Activated CD8-positive, alpha-beta memory T cell treated with anti-CD3 and anti-CD28 coated beads, Interleukin-2, amount 50 U/mL, for 24 hours (primary cell): ENCODE results near the gene OGG1.

ENCODE experiments used
- DNase-seq: peaks from one replicate; pipeline ENCODE4 v3.0.0-alpha.2; 2020; ENCODE audit errors: extremely low read depth

The OGG1 gene

DNA sequence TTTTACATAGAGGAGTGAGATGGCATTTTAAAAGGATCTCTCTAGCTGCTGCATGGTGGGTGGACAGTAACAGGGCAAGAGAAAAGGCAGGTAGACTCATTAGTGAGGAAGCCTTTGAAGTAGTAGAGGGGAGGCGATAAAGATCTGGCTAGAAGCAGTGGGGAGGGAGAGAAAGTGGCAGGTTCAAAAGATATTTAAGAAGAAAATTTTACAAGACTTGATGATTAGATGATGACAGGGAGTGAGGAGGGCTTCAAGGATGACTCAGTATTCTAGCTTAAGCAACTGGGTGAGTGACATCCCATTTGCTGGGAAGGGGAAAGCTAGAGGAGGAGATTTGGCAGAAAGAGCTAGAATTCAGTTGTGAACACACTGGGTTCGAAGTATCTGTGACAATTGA is 22.0 kb upstream of the OGG1 start:
- DNase-seq = no peak

DNA sequence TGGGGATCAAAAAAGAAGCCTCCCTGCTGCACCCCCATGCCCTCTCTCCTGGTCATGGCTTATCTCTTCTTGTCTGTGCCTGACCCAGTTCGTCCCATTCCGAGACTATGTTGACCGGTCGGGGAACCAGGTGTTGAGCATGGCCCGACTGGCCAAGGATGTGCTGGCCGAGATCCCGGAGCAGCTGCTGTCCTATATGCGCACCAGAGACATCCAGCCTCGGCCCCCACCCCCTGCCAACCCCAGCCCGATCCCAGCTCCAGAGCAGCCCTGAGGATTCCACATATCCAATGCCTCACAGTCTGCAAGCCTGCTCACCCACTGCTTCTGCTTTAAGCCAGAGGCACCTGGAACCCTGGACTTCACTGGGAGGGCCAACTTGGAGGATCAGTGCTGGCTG is 20.3 kb upstream of the OGG1 start:
- no peak for DNase-seq

DNA sequence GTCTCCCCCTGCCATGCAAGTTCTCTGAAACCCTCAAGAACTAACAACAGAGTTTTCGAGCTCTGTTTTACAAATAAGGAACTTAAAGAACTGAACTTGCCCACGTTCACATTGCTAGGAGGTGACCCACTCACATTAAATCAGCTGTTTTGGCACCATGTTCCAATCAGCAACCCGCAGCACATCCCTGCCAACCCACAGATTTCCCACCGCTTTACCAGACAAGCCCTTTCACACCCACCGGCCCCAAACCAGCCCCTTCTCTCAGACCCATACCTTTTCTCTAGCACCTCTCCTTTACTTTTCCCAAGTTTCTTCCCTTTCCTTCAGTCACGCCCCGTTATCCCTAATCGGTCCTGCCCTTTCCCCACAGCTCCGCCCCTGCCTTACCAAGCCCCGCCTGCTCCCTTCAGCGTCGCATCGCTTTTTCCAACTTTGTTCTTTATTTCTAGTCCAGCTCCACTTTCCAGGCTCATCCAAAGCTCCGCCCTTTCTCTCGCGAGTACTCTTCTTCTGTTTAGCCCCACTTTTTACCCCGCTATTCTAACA is 19.0 kb upstream of the OGG1 start:
- DNase-seq = no peak

DNA sequence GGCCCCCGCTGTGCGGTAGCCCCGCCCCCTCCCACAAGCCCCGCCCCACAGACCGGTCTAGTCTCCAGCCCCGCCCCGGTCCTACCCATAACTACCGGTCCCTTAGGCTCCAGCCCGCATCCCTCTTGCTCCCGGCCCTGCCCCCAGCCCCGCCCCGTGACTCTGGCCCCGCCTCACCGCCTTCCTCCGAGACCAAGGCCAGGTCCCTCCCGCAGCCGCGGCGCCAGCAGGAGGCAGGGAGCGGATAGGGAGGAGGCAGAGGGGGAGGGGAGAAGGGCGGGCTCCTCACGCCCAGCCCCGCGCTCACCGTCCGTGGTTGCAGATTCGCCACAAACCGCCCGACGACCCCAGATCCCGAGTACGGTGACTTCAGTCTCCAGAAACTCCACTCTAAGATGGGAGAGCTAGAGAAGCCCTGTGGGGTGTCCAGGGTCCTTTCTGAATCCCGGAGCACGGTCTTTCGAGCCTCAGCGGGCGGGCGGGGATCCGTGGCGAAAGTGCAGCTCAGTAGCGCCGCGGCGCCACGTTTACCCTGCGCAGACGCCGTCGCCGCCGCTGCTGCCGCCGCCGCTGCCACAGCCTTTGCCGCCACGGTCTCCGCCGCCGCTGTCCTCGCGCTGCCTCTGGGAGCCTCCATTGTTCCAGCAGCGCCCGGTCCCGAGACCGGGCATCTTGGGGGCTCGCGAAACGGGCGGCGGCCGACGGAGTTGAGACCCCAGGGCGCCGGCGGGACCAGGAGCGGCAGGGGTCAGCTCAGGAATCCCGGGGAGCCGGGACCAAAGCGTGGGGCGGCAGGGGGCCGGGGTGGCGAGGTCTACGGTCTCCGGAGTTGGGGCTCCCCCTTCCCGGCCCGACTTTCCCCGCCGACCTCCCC is 18.3 kb upstream of the OGG1 start, which contains the start of gene BRPF1:
Gene BRPF1 (plus strand): TSS at position 530 of the 874 bp plus-strand sequence. CDS start 2,406 bp downstream, outside the sequence.
- DNase-seq = peak; percentile 98

DNA sequence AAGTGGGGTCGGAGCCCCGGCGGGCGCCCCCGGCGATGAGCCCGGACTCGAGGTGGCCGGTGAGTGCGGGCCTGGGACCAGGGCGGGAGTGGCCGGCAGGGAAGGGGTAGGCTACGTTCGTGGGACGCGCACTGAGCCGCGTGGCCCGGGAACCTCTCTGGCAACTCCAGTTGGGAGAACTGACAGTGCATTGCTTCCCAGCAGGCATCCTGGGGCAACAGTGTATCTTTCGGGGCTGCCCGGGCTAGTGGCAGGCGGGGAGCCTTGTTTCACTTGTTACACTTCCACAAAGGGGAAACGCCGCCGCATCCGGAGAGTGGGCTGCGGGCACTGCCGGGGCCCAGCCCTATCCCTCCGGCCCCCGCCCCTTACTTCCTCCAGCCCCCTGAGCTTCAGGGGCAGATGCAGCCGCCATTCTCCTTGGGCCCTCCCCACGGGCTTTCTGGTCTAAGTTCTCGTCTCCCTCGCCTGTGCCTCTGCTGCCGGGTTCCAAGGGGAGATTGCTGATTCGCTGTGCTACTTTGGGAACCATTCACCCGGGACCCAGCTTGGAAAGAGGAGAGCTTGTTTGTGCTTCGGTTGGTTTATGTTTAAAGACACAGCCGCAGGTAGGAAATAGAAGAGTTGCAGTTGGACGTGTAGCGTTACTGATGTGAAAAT is 17.5 kb upstream of the OGG1 start:
- no peak for DNase-seq

DNA sequence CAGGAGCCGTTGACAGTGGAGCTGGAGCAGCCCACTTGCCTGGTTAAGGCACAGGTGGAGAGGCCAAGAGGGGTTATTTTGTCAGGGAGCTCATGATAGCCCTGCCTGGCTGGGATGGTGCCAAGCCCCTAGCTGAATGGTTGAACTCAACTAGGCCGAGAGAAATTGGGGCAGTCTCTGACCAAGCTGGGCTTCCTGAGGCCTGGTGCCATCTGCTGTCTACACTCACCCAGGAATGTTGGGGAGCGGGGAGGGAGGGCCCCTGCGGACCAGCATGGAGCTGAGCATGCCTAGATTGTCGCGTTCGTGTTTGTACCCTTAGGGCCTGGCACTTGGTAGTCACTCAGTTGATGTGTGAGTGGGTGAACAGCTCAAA is 17.0 kb upstream of the OGG1 start:
- no peak for DNase-seq

DNA sequence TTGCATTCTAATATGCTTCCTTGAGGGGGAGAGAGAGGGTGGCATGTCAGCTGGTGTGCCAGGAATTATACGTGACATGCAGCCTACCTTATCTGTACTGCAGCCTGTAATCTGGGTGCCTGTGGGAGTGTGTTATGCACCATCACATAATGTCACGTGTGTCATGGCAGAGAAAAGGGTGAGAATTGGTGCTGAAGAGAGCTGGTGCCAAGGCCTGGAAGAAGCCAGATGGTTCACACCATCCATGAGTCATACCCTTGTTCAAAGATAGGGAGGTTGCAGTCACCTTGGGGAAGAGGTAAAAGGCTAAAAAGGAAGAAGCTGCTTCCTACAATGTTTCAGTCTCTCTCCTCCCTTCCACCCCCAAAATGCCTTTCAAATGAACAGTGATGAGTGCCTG is 12.9 kb upstream of the OGG1 start:
- DNase-seq = no peak

DNA sequence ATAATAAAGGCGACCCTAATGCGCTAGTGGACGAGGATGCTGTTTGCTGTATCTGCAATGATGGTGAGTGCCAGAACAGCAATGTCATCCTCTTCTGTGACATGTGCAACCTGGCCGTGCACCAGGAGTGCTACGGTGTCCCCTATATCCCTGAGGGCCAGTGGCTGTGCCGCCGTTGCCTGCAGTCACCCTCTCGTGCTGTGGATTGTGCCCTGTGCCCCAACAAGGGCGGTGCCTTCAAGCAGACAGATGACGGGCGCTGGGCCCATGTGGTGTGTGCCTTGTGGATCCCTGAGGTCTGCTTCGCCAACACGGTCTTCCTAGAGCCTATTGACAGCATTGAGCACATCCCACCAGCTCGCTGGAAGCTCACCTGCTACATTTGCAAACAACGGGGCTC is 10.6 kb upstream of the OGG1 start:
- no peak for DNase-seq

DNA sequence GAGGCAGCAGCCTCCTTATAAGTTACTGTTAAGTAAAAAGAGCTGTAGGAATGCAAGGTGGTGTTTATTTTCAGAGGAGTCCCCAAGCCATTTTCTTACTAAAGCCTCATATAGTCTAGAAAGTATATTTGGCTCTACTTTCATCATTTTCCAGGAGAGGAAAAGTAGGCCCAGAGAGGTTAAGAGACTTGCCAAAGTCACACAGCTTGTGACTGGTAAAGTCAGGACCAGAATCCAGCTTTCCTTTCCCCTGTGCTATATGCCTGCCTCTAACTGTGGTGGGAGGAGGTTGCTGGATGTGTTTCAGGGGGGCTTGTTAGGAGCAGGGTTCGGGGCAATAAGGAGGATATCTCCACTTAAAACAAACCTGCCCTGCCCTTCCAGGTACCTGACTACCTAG is 7.2 kb upstream of the OGG1 start:
- no peak for DNase-seq

DNA sequence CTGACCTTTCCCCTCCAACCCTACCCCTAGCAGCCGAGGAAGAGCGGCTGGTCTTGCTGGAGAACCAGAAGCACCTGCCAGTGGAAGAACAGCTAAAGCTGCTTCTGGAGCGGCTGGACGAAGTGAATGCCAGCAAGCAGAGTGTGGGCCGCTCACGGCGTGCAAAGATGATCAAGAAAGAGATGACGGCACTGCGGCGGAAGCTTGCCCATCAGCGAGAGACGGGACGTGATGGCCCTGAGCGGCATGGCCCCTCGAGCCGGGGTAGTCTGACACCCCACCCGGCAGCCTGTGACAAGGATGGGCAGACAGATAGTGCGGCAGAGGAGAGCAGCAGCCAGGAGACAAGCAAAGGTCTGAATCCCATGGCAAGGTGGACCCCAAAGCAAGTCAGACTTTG is 6.2 kb upstream of the OGG1 start:
- no peak for DNase-seq

DNA sequence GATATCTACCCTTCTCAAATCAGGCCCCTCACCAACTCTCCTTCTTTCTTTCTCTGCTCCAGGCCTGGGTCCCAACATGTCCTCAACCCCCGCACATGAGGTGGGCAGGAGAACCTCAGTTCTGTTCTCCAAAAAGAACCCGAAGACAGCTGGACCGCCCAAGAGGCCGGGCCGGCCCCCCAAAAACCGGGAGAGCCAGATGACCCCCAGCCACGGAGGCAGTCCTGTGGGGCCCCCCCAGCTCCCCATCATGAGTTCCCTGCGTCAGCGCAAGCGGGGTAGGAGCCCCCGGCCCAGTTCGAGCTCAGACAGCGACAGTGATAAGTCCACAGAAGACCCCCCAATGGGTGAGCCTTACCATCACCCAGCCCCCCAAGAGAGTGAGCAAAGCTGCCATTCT is 5.6 kb upstream of the OGG1 start:
- DNase-seq = no peak

DNA sequence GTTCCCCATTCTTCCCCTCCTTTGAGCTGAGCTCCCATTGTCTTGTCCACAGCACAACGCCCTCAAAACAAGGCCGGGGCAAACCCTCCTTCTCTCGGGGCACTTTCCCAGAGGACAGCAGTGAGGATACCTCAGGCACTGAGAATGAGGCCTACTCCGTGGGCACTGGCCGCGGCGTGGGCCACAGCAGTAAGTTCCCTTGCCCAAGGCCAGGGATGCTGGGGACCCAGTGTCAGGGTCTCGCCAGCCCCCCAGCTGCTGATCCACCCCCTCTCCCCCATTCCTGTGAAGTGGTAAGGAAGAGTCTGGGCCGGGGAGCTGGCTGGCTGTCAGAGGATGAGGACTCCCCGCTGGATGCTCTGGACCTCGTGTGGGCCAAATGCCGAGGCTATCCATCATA is 4.2 kb upstream of the OGG1 start:
- DNase-seq = no peak

DNA sequence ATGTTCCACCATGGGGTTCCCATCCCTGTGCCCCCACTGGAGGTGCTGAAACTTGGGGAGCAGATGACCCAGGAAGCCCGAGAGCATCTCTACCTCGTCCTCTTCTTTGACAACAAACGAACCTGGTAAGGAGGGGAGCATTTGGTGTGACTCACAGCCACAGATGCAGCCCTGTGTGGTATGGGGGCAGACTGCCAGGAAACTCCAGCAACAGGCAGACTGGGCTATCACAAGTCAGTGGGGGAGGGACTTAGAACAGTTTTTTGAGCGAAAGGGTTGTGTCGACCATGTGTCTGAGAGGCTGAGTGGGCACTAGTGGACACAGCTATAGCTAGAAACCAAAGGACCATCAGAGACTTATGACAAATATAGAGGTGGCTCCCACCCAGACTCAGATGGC is 3.4 kb upstream of the OGG1 start:
- no peak for DNase-seq

DNA sequence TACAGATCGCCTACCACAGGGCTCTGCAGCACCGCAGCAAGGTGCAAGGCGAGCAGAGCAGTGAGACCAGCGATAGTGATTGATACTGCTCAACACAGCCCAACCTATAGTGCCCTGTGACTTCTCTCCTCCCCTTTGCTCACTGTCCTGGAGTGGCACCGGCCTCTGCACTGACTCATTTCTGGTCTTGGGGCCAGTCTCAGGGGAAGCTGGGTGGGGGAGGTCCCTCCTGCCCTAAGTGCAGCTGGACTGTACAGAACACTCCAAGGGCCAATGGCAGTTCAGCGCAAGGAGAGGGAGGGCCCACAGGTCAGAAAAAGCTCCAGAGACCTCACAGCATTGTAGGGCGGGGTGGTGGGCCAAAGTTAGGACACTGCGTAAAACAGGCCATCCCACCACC is 2.5 kb upstream of the OGG1 start:
- no peak for DNase-seq

DNA sequence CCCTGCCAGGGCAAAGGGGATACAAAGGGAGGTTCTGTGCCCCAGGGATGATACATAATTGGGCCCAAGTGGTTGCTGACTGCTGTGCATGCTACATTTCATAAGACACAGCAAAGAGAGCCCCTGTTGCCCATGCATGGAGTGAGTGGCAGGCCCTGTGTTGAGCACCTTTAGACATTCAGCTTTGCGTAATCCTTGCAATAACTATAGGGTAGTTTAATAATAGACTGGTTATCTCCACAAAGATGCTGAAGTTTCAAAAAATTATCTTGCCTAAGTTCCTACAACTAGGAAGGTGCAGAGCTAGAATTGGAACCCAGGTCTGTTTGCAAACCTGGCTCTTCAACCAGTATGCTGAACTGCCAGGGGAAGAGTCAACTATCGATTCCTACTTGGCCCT is 1.7 kb upstream of the OGG1 start:
- no peak for DNase-seq

DNA sequence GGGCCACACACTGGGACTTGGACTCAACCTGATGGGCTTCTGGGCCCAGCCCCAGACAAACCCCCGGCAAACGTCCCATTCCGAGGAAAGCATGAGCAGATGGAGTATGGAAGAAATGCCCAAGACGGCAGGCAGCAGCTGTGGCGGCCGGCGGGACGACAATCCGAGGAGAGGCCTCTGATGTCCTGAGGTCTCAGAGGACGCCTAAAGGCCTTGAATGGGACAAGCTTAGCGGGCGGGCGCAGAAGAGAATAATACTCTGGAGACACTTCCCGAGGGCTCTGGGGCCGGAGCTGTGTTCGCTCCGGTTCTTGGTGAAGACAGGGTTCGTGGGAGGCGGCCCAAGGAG is 482 bp upstream of the OGG1 start:
- DNase-seq = no peak

DNA sequence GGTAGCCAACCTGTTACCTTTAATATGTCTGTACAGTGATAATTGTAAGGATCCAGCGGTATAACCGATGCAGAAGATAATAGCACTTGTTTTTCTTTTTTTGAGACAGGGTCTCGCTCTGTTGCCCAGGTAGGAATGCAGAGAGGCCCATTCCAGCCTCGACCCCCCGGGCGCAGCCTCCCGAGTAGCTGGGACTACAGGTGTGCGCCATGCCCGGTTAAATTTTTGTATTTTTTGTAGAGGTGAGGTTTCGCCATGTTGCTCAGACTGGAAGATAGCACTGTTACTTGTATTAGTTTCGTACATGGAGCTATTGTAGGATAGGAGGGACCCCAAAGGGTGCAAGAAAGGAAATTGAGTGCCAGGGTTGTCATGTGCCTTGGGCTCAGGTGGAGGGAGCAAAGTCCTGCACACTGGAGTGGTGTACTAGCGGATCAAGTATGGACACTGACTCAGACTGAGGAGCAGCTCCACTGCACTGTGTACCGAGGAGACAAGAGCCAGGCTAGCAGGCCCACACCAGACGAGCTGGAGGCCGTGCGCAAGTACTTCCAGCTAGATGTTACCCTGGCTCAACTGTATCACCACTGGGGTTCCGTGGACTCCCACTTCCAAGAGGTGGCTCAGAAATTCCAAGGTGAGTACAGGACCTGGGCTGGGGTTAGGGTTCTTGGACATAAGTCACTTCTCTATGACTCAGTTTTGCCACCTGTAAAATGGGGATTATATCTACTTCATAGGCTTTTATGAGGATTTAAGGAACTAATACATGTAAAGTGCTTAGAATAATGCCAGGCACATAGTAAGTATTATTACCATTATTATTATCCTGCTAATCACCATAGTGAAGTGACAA is 1.0 kb downstream of the OGG1 start:
- DNase-seq = no peak

DNA sequence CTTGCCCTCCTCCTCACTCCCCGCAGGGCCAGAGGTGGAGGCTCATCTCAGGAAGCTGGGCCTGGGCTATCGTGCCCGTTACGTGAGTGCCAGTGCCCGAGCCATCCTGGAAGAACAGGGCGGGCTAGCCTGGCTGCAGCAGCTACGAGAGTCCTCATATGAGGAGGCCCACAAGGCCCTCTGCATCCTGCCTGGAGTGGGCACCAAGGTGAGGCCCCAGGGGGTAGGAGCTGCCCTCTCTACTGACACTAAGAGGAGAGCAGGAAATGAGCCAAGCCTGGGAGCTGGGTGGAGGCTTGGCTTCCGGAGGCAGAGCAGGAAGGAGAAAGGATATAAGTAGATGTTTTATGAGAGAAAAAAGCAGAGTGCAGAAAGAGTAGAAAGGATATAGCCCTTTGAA is 4.9 kb downstream of the OGG1 start:
- no peak for DNase-seq

DNA sequence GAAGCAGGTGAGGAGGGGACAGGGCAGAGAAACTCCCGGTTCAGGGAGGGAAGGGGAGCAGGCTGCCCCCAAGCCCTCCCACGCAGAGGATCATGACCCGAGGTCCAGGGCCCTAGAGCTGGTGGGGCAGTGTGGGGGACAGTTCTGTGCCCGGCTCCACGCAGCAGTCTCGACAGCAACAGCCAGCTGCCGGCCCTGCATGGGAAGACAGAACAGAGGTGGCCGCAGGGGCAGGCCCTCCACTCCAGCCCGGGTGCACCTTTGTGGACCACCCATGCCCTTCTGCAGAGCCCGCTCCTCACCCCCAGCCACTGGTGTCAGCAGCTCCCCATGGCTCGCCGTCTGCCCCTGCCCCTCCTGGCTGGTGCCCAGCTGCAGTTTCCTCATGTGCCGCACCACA is 7.7 kb downstream of the OGG1 start:
- no peak for DNase-seq

DNA sequence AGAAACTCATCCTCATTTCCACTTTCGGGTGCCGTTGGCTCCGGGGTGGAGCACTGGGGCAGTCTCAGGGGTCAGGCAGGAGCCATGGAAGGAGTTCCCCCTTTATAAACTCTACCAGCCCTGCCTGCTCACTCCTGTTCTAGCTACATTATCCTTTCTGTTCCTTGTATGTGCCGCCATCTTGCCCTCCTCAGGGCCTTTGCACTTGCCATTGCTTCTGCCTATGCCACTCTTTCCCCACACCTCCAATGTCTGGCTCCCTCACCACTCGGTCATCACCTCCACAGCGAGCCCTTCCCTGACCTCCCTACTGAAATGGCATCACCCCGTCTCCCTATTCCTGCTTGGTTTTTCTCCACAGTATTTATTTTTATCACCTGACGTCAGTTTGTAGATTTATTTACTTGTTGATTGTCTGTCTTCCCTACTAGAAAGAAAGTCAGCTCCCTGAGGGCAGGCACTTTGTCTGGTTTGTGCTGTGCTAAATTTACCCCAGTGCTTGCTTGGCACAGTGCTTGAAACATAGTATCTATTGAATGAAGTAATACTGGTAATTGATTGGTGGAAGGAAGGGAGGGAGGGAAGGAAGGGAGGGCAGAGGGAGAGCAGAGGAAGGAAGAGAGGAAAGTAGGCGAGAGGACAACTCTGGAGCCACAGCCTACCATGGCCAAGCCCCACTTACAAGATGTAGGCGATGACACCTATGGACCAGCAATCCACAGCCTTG is 11.2 kb downstream of the OGG1 start:
- no peak for DNase-seq

DNA sequence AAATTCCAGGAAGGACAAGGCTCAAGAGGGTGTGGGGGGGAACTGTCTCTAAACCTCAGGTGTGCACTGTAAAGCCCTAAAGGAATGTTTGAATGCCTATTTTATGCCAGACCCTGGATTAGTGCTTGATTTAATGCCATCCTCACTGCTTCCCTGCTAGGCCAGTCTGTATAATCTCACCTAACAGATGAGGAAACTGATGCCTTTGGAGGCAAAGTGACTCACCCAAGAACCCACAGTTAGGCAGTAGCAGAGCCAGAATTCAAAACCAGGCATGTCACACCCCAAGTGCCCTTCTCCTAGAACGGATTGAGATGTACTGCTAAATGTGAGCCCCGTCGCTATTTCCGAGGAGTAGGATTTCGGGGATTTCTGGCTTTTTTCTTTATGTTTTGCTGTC is 12.2 kb downstream of the OGG1 start:
- no peak for DNase-seq

DNA sequence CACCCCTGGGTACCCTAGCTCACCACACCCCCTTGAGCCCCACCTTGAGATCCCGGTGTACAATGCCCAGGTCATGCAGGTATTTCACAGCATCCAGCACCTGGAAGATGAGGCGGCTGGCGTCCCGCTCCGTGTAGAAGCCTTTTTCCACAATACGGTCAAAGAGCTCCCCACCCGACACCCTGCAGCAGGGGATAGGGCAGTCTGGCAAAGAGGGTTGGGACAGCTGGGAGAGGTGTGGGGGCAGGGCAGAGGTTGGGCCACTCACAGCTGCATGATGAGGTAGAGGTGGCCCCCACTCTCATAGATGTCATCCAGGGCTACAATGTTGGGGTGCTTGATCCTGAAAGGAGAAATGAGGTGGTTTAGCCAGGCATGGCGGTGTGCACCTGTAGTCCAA is 13.1 kb downstream of the OGG1 start:
- DNase-seq = no peak
